Loucy (cell line): ENCODE measurements around the gene P2RX7.

Experiments
- CTCF ChIP-seq: fragments of 200-600 bp; sonication (generic); conservative IDR thresholded peaks from 2 replicates; pipeline ENCODE4 v1.5.1; 2014; ENCODE audit warnings: mild to moderate bottlenecking, antibody characterized with exemption, low read length
- EZH2phosphoT487 ChIP-seq: fragments of 200-600 bp; IDR thresholded peaks from 2 replicates; pipeline ENCODE4 v1.6.1; 2018; ENCODE audit warnings: antibody characterized with exemption, mild to moderate bottlenecking, moderate library complexity, borderline replicate concordance

GRCh38 chr12:121112496-121112895 is 20.2 kb upstream of the P2RX7 start:
- TF ChIP-seq CTCF (no peak), EZH2phosphoT487 (no peak)
